HG03060 (cell line): ENCODE results near the gene SIL1.

Experiments used
- ATAC-seq: cut with Tn5 transposase; IDR thresholded peaks from one replicate; pipeline ENCODE4 v1.9.1; 2021; ENCODE audit warnings: low read depth, moderate number of reproducible peaks; ENCODE audit not compliant: unreplicated experiment

The SIL1 gene

GRCh38 chr5:138950421-138951031 lies 247.6 kb downstream of the SIL1 start:
- no peak for ATAC-seq

GRCh38 chr5:138949988-138950387 lies 248.2 kb downstream of the SIL1 start:
- ATAC-seq: no peak

- ATAC-seq: no peak
Observed at GRCh38 chr5:138949223-138949574, 249.0 kb downstream of the SIL1 start.

GRCh38 chr5:138948471-138949222 lies 249.5 kb downstream of the SIL1 start:
- no peak for ATAC-seq

GRCh38 chr5:138947780-138948179 lies 250.4 kb downstream of the SIL1 start:
- no peak for ATAC-seq

- ATAC-seq: no peak
Observed at GRCh38 chr5:138946831-138947560, 251.2 kb downstream of the SIL1 start.

- no peak for ATAC-seq
Observed at GRCh38 chr5:138946241-138946623, 251.9 kb downstream of the SIL1 start.

GRCh38 chr5:138945421-138946240 lies 252.5 kb downstream of the SIL1 start:
- ATAC-seq: no peak

GRCh38 chr5:138944527-138945322 lies 253.4 kb downstream of the SIL1 start:
- no peak for ATAC-seq

GRCh38 chr5:138943599-138944173 lies 254.5 kb downstream of the SIL1 start:
- ATAC-seq: no peak

GRCh38 chr5:138942861-138943260 lies 255.3 kb downstream of the SIL1 start:
- ATAC-seq: no peak

- no peak for ATAC-seq
Observed at GRCh38 chr5:138942066-138942465, 256.1 kb downstream of the SIL1 start.

GRCh38 chr5:138938526-138938925 lies 259.6 kb downstream of the SIL1 start:
- ATAC-seq: no peak

- no peak for ATAC-seq
Observed at GRCh38 chr5:138937392-138938387, 260.5 kb downstream of the SIL1 start.

- no peak for ATAC-seq
Observed at GRCh38 chr5:138936968-138937345, 261.2 kb downstream of the SIL1 start.

- ATAC-seq: no peak
Observed at GRCh38 chr5:138936225-138936967, 261.8 kb downstream of the SIL1 start.

GRCh38 chr5:138935466-138935865 lies 262.7 kb downstream of the SIL1 start:
- no peak for ATAC-seq

- ATAC-seq: no peak
Observed at GRCh38 chr5:138934971-138935370, 263.2 kb downstream of the SIL1 start.
